ENCODE data around the gene INA.

DNA sequence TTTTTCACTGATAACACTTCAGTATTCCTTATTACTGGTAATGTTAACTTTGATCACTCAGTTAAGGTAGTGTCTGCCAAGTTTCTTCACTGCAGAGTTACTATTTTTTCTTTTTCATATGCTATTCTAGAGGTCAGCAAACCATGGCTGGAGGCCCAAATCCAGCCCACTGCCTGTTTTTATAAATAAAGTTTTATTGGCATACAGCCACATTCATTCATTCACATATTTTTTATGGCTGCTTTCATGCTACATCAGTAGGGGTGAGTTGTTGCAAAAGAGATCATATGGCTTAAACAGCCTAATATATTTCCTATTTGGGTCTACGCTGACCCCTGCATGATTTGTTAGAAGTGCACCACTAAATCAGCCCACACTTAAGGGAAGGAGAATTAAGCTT lies 20.3 kb upstream of the INA start:
- TF ChIP-seq, protein P1, sequence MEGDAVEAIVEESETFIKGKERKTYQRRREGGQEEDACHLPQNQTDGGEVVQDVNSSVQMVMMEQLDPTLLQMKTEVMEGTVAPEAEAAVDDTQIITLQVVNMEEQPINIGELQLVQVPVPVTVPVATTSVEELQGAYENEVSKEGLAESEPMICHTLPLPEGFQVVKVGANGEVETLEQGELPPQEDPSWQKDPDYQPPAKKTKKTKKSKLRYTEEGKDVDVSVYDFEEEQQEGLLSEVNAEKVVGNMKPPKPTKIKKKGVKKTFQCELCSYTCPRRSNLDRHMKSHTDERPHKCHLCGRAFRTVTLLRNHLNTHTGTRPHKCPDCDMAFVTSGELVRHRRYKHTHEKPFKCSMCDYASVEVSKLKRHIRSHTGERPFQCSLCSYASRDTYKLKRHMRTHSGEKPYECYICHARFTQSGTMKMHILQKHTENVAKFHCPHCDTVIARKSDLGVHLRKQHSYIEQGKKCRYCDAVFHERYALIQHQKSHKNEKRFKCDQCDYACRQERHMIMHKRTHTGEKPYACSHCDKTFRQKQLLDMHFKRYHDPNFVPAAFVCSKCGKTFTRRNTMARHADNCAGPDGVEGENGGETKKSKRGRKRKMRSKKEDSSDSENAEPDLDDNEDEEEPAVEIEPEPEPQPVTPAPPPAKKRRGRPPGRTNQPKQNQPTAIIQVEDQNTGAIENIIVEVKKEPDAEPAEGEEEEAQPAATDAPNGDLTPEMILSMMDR (conservative IDR thresholded peaks at IDR 0.05), result no peak
- TF ChIP-seq EZH2 (IDR thresholded peaks at IDR 0.05; ENCODE audit: low read depth), result no peak

Data from PC-9 (cell line).